Activated CD4-positive, alpha-beta T cell treated with anti-CD3 and anti-CD28 coated beads, Interleukin-2, amount 10 ng/mL, durations not matched to agents 7 days and 5 days (primary cell): ENCODE data around the gene THBD. TPM values are rescaled to one million over a fixed set of nuclear protein-coding genes. Genes with fewer than 3 reads are reported as not detected.

Experiments used
- CTCF ChIA-PET: fragments of 350-600 bp; sonication (Branson Sonifier 250); formaldehyde crosslinking; loops from one replicate; lab custom pipeline; 2021; ENCODE audit warnings: antibody characterized with exemption; lab: Charles Lee
- POLR2A ChIA-PET: fragments of 350-600 bp; sonication (Branson Sonifier 250); formaldehyde crosslinking; loops from one replicate; lab custom pipeline; 2021; ENCODE audit warnings: antibody characterized with exemption; lab: Charles Lee
- DNase-seq: peaks from one replicate; pipeline ENCODE4 v3.0.0-alpha.2; 2020
- H3K27ac Mint-ChIP-seq: one replicate; pipeline ENCODE4 v1.8.0; 2021; ENCODE audit warnings: mild to moderate bottlenecking, moderate library complexity, mixed read lengths
- H3K27me3 Mint-ChIP-seq: one replicate; pipeline ENCODE4 v1.8.0; 2021; ENCODE audit warnings: mixed read lengths
- H3K36me3 Mint-ChIP-seq: one replicate; pipeline ENCODE4 v1.8.0; 2021; ENCODE audit warnings: low read depth, mixed read lengths
- H3K4me1 Mint-ChIP-seq: one replicate; pipeline ENCODE4 v1.8.0; 2021; ENCODE audit warnings: mixed read lengths
- H3K4me3 Mint-ChIP-seq: one replicate; pipeline ENCODE4 v1.8.0; 2021; ENCODE audit warnings: mild to moderate bottlenecking, moderate library complexity, mixed read lengths
- H3K9me3 Mint-ChIP-seq: one replicate; pipeline ENCODE4 v1.8.0; 2021; ENCODE audit warnings: mixed read lengths
- total RNA-seq, 2 experiments: library from RNA; stranded (reverse); gene quantifications; one replicate each; pipeline ENCODE4 v1.2.3, GENCODE V29; 2021

THBD gene, protein sequence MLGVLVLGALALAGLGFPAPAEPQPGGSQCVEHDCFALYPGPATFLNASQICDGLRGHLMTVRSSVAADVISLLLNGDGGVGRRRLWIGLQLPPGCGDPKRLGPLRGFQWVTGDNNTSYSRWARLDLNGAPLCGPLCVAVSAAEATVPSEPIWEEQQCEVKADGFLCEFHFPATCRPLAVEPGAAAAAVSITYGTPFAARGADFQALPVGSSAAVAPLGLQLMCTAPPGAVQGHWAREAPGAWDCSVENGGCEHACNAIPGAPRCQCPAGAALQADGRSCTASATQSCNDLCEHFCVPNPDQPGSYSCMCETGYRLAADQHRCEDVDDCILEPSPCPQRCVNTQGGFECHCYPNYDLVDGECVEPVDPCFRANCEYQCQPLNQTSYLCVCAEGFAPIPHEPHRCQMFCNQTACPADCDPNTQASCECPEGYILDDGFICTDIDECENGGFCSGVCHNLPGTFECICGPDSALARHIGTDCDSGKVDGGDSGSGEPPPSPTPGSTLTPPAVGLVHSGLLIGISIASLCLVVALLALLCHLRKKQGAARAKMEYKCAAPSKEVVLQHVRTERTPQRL
- not detected for total RNA-seq

- Mint-ChIP-seq H3K27me3 (peaks cover 71% of the 10 kb centered on the region), H3K4me1 (peaks cover 8% of the 10 kb centered on the region), H3K36me3 (no peaks in the 10 kb centered on the region), H3K27ac (no peak within 1 kb of the TSS), H3K4me3 (no peak within 1 kb of the TSS), H3K9me3 (no peaks in the 10 kb centered on the region)
- DNase-seq = no peak
- CTCF ChIA-PET = interaction anchor here (1.4 kb wide), 1 partner anchor 300 kb away, joined by 3 read pairs; no protein-coding TSS in a partner anchor
- POLR2A ChIA-PET = no interaction called here
These were observed at the start of gene THBD for GRCh38 chr20:23049201-23050075. Gene THBD, minus strand, starts transcription at chr20:23049672. Its CDS starts 168 bp downstream, at chr20:23049504.

DNA sequence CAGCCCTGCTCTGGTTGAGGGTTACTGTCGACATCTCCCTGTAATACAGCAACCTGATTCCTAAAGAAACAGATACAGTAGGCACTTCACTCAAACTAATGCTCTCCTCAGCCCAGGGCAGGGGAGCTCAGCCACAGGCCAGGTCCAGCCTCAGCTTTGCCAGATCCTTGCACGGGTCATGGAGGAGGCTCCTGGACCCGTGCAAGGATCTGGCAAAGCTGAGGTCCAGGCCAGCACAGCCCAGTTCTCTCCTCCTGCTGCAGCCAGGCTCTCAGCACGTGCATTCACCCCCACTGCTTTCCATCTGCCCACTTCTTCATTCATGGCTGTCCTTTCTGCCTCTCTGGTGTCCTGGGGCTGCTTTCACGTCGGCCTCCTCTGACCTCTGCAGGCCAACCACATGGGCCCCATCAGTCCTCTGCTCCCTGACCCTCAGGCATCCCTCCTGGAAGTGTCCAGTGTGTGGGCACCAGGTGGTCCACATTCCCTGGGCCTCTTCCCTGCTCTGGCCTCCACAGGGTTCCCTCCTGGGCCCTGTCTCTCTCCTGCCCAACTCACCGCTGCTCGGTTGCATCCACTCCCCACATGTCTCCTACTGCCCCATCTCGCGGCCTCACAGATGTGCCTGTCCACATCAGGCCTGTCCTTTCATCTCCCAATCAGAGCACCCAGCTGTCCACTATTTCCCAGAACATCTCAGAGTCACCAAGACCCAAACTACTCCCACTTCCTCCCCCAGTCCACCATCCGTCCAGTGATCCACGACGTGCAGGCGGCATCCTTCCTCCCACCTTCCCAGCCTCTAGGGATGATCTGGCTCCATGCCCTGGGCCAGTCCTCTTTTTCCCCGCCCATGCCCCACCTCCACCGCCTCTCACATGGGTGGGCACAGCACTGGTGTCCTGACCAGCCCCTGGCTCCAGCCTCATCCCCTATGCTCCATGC, 48.4 kb upstream of the THBD start:
- no peak for DNase-seq
- ChIA-PET CTCF (no interaction called here), POLR2A (no interaction called here)

DNA sequence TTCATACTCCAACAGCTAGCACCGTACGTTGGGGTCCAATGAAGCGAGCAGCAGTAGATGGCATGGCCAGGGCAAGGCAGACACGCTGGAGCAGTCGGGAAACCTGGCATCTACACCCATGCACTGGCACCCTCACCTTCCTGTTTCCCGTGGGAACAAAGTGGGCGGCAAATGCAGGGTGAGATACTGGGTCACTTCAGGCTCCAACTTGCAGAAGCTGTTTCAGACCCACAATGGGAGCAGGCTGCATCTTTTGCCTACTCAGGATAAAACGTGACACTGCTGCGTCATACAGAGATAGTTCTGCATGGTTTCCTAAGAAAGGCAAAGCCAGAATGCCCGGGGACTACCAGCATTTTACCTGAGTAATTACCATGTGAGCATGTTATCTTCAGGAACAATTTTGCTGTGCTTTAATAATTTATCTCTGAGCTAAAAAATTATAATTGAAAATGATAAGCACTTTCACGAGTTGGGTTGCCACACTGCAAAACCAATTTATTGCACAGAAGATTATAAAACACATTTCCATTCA, 47.6 kb upstream of the THBD start:
- Mint-ChIP-seq H3K9me3 (no peaks in the 10 kb centered on the region), H3K4me1 (no peaks in the 10 kb centered on the region), H3K36me3 (no peaks in the 10 kb centered on the region), H3K4me3 (no peak overlapping the region), H3K27ac (no peak overlapping the region), H3K27me3 (peaks cover 3% of the 10 kb centered on the region)
- CTCF ChIA-PET = no interaction called here
- POLR2A ChIA-PET = no interaction called here
- no peak for DNase-seq

More for the DNA sequence above, 48.4 kb upstream of the THBD start:
- Mint-ChIP-seq H3K27me3 (peaks cover 3% of the 10 kb centered on the region), H3K9me3 (no peaks in the 10 kb centered on the region), H3K27ac (no peak overlapping the region), H3K4me1 (no peaks in the 10 kb centered on the region), H3K36me3 (no peaks in the 10 kb centered on the region), H3K4me3 (no peak overlapping the region)

DNA sequence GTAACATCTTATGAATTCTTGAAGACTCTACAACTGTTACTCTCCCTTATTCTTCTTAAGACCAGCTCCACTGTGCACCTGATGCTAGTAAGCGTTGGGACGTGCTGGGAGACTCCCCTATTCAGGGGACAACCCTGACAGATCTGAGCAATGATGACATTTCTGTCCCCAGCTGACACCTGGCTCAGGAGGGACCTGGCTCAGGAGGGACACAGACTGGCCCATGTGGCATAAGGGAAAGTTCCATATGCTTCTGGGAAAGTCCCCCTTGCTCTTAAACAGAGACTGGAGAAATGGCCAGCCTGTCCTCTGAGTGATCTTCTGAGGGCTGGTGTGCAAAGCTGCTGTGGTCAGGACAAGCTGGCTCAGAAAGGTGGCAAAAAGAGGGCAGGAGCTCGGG, 46.6 kb upstream of the THBD start:
- Mint-ChIP-seq H3K9me3 (no peaks in the 10 kb centered on the region), H3K36me3 (no peaks in the 10 kb centered on the region), H3K4me3 (no peak overlapping the region), H3K27me3 (peaks cover 3% of the 10 kb centered on the region), H3K4me1 (no peaks in the 10 kb centered on the region), H3K27ac (no peak overlapping the region)
- ChIA-PET POLR2A (no interaction called here), CTCF (interaction anchor here (0.6 kb wide), 1 partner anchor 41 kb away, joined by 3 read pairs; no protein-coding TSS in a partner anchor)
- DNase-seq = no peak

DNA sequence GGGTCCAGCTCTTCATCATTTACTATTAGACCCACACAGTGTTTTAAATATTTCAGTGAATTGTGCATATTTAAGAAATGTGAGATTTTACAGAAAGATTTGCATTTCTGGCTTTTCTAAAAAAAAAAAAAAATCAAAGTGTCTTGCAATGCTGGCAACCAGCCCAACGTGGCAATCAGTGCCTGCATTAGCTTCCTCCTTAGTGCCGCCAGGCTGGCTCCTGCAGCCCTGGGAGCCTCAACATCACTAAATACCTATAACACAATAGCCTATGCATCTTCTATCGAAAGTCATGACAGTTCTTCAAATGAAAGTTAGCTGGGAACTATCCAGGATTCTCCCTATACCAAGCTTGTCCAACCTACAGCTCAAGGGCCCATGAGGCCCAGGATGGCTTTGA, 46.0 kb upstream of the THBD start:
- POLR2A ChIA-PET = no interaction called here
- no peak for DNase-seq
- CTCF ChIA-PET = no interaction called here
- Mint-ChIP-seq H3K4me1 (no peaks in the 10 kb centered on the region), H3K27me3 (peaks cover 5% of the 10 kb centered on the region), H3K27ac (no peak overlapping the region), H3K9me3 (no peaks in the 10 kb centered on the region), H3K36me3 (no peaks in the 10 kb centered on the region), H3K4me3 (no peak overlapping the region)

GRCh38 chr20:23094927-23095326, 45.5 kb upstream of the THBD start:
- Mint-ChIP-seq H3K27me3 (peaks cover 5% of the 10 kb centered on the region), H3K9me3 (no peaks in the 10 kb centered on the region), H3K4me3 (no peak overlapping the region), H3K4me1 (no peaks in the 10 kb centered on the region), H3K36me3 (no peaks in the 10 kb centered on the region), H3K27ac (no peak overlapping the region)
- no peak for DNase-seq
- ChIA-PET POLR2A (no interaction called here), CTCF (no interaction called here)

- Mint-ChIP-seq H3K36me3 (no peaks in the 10 kb centered on the region), H3K27ac (no peak overlapping the region), H3K9me3 (no peaks in the 10 kb centered on the region), H3K27me3 (peaks cover 5% of the 10 kb centered on the region), H3K4me1 (no peaks in the 10 kb centered on the region), H3K4me3 (no peak overlapping the region)
- POLR2A ChIA-PET = no interaction called here
- no peak for DNase-seq
- CTCF ChIA-PET = no interaction called here
These were observed 44.9 kb upstream of the THBD start for GRCh38 chr20:23094213-23094896.

GRCh38 chr20:23093613-23094012, 44.1 kb upstream of the THBD start:
- no peaks in the 10 kb centered on the region for H3K4me1 Mint-ChIP-seq
- CTCF ChIA-PET = no interaction called here
- H3K36me3 Mint-ChIP-seq = no peaks in the 10 kb centered on the region
- no peak overlapping the region for H3K4me3 Mint-ChIP-seq
- POLR2A ChIA-PET = no interaction called here
- H3K27me3 Mint-ChIP-seq = peaks cover 5% of the 10 kb centered on the region
- no peak overlapping the region for H3K27ac Mint-ChIP-seq
- DNase-seq = no peak
- H3K9me3 Mint-ChIP-seq = no peaks in the 10 kb centered on the region

GRCh38 chr20:23092861-23093495, 43.5 kb upstream of the THBD start:
- no peaks in the 10 kb centered on the region for H3K36me3 Mint-ChIP-seq
- peaks cover 5% of the 10 kb centered on the region for H3K27me3 Mint-ChIP-seq
- no peak overlapping the region for H3K27ac Mint-ChIP-seq
- CTCF ChIA-PET = no interaction called here
- no peak for DNase-seq
- no peak overlapping the region for H3K4me3 Mint-ChIP-seq
- H3K4me1 Mint-ChIP-seq = no peaks in the 10 kb centered on the region
- POLR2A ChIA-PET = no interaction called here
- H3K9me3 Mint-ChIP-seq = no peaks in the 10 kb centered on the region

DNA sequence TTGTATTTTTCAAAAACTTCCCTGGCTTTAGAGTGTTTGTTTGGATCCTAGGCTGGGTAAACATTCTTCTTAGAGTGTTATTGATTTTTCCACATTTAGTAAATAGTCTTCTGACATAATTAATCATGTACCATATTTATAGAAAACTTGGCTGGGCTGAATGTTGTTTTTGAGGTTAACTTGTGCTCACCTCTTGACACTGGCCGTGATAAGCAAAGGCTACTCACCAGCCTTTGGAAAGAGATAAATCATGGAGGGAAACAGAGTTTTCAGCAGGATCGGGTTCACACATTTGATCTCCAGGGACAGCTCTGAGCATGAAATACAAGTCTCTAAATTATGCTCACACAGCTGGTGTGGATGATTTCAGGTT, 42.9 kb upstream of the THBD start:
- no peak overlapping the region for H3K27ac Mint-ChIP-seq
- H3K4me1 Mint-ChIP-seq = peaks cover 2% of the 10 kb centered on the region
- ChIA-PET POLR2A (no interaction called here), CTCF (no interaction called here)
- DNase-seq = no peak
- no peak overlapping the region for H3K4me3 Mint-ChIP-seq
- no peaks in the 10 kb centered on the region for H3K9me3 Mint-ChIP-seq
- no peaks in the 10 kb centered on the region for H3K36me3 Mint-ChIP-seq
- peaks cover 5% of the 10 kb centered on the region for H3K27me3 Mint-ChIP-seq

DNA sequence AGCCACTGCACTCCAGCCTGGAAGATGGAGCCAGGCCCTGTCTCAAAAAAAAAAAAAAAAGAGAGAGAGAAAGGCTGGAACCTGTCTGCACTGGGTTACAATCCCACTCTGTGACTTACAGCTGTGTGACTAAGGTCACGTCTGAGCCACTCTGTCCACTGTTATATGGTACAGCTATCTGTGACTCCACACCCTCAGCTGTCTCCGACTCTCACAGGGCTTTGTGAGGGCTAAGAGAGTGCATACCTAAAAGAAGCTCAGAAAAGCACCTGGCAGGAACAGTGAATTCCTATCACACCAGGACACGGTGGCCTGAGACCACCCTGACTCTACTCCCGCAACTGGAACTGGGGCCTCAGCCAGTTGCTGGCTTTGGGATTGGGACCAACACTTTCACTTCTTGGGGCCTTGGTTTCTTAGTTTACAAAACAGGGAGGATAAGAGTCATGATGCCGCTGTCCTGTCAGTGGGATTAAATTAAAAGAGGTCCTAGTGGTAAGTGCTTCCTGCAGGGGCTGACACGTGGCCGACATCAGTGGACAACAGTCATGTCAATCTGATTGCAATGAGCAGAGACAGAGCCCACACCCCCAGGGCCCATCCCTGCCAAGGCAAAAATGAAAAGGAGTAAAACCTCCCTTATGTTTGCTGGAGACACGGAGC, 42.4 kb upstream of the THBD start:
- Mint-ChIP-seq H3K4me1 (peaks cover 6% of the 10 kb centered on the region), H3K9me3 (no peaks in the 10 kb centered on the region), H3K27ac (no peak overlapping the region), H3K27me3 (peaks cover 5% of the 10 kb centered on the region), H3K4me3 (no peak overlapping the region), H3K36me3 (no peaks in the 10 kb centered on the region)
- ChIA-PET CTCF (interaction anchor here (0.7 kb wide), 1 partner anchor 329 kb away, joined by 3 read pairs; the partner anchor contains the start of gene NAPB), POLR2A (no interaction called here)
- DNase-seq = no peak
